Measurements from ENCODE around the gene GDAP2. TPM values are rescaled to one million over a fixed set of nuclear protein-coding genes. Genes with fewer than 3 reads are reported as not detected.

GDAP2 gene
- total RNA-seq, 1 donor from 2014 or later: 18.9 TPM

GRCh38 chr1:117814856-117815797, 114.3 kb downstream of the GDAP2 start:
- TF ChIP-seq CTCF (IDR thresholded peaks at IDR 0.05; ENCODE audit: insufficient read depth, low read length, poor library complexity, severe bottlenecking): no peak

More at GRCh38 chr1:117814856-117815797, 114.3 kb downstream of the GDAP2 start:
- Histone ChIP-seq H3K4me3 (ENCODE audit: low read depth, low read length) (no peak overlapping the region), H3K27me3 (ENCODE audit: control insufficient read depth, insufficient read depth, low read length) (no peaks in the 10 kb centered on the region), H3K36me3 (ENCODE audit: control insufficient read depth, insufficient read depth, low read length) (no peaks in the 10 kb centered on the region)
- no peak for DNase-seq (ENCODE audit: low read depth)

Other genes starting within 250 kb of the GDAP2 start
- gene WDR3, start 118 bp upstream of the GDAP2 start, total RNA-seq: 16.5 and 28.8 TPM in 2 replicates

Measured in kidney epithelial cell (primary cell).